K562 (cell line): ENCODE data around the gene SRGAP2C. TPM values are rescaled to one million over a fixed set of nuclear protein-coding genes. Genes with fewer than 3 reads are reported as not detected.

Experiments
- ARHGAP35 ChIP-seq: fragments of 450-650 bp; IDR thresholded peaks from 2 replicates; pipeline ENCODE4 v1.6.1; 2018; ENCODE audit not compliant: partially characterized antibody
- CC2D1A ChIP-seq: fragments of 450-650 bp; IDR thresholded peaks from 2 replicates; pipeline ENCODE4 v1.6.1; 2017; ENCODE audit warnings: mild to moderate bottlenecking
- HDAC2 ChIP-seq: fragments of 450-650 bp; IDR thresholded peaks from 2 replicates; pipeline ENCODE4 v1.6.1; 2016; ENCODE audit warnings: mild to moderate bottlenecking
- NCOA2 ChIP-seq, 2 experiments: fragments of 450-650 bp; IDR thresholded peaks; 2 replicates each; pipeline ENCODE4 v1.6.1; 2018; ENCODE audit warnings: mild to moderate bottlenecking in 2 of 2, moderate library complexity in 1 of 2; ENCODE audit not compliant: partially characterized antibody in 2 of 2
- polyA plus RNA-seq, 8 experiments: library from polyadenylated mRNA; depleted of rRNA in 4 of 8; stranded (reverse) in 5 of 8; unstranded in 3 of 8; fragments of >200 nt; fragmentation: Nextera tagmentation in 2 of 8; fragmentation: Illumina TruSeq in 1 of 8; extraction: Ambion mirVana in 2 of 8; extraction: Trizol in 1 of 8; gene quantifications; 2 replicates each; pipeline versions ENCODE4 v1.2.1 to v1.2.3, GENCODE V29; 2011 to 2014; ENCODE audit warnings: inconsistent platforms in 1 of 8, missing spikeins in 1 of 8
- total RNA-seq, 7 experiments: library from RNA; depleted of rRNA in 6 of 7; stranded (reverse); fragments of >200 nt in 6 of 7; fragmentation: Illumina TruSeq in 2 of 7; extraction: Trizol in 2 of 7; gene quantifications; 2 replicates each; pipeline versions ENCODE4 v1.2.1 to v1.2.3, GENCODE V29; 2011 to 2021; ENCODE audit warnings: low replicate concordance in 1 of 7
- TF ChIP-seq, protein P1 (sequence below), 2 experiments: fragments of 450-650 bp; IDR thresholded peaks; 2 replicates each; pipeline ENCODE4 v1.6.1; 2016; ENCODE audit warnings: mild to moderate bottlenecking in 2 of 2, borderline replicate concordance in 1 of 2, low read depth in 1 of 2, moderate library complexity in 1 of 2

SRGAP2C gene
- total and polyA plus RNA-seq, 9 of the 15 experiments (the other 6 are each of a cell fraction or from before 2014, with no cell fraction given), result 5.0 to 21.1 (median 7.7) TPM

DNA sequence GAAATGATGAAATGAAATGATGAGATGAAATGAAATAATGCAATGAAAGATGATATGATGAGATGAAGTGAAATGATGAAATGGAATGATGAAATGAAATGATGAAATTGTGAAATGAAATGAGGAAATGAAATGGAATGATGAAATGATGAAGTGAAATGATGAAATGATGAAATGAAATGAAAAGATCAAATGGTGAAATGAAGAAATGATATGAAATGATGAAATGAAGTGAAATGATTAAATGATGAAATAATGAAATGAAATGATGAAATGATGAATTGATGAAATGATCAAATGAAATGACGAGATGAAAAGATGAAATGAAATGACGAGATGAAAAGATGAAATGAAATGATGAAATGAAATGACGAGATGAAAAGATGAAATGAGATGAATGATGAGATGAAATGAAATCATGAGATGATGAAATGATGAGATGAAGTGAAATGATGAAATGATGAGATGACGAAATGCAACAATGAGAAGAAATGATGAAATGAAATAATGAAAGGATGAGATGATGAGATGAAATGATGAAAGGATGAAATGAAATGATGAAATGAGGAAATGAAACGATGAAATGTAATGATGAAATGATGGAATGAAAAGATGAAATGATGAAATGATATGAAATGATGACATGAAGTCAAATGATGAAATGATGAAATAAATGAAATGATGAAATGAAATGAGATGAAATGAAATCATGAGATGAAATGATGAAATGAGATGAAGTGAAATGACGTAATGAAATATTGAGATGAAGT, 216.0 kb downstream of the SRGAP2C start (continued):
- TF ChIP-seq NCOA2 (IDR thresholded peaks at IDR 0.05; ENCODE audit: partially characterized antibody in 2 of 2) (peak in 1 of 2 experiments; percentile 7), HDAC2 (peak; percentile 24; the same call in 1 of the 2 replicates), ARHGAP35 (peak; percentile 57), CC2D1A (0 out of 2 replicates have a peak, but pooled peaks have one; percentile 14)
- TF ChIP-seq, protein P1, sequence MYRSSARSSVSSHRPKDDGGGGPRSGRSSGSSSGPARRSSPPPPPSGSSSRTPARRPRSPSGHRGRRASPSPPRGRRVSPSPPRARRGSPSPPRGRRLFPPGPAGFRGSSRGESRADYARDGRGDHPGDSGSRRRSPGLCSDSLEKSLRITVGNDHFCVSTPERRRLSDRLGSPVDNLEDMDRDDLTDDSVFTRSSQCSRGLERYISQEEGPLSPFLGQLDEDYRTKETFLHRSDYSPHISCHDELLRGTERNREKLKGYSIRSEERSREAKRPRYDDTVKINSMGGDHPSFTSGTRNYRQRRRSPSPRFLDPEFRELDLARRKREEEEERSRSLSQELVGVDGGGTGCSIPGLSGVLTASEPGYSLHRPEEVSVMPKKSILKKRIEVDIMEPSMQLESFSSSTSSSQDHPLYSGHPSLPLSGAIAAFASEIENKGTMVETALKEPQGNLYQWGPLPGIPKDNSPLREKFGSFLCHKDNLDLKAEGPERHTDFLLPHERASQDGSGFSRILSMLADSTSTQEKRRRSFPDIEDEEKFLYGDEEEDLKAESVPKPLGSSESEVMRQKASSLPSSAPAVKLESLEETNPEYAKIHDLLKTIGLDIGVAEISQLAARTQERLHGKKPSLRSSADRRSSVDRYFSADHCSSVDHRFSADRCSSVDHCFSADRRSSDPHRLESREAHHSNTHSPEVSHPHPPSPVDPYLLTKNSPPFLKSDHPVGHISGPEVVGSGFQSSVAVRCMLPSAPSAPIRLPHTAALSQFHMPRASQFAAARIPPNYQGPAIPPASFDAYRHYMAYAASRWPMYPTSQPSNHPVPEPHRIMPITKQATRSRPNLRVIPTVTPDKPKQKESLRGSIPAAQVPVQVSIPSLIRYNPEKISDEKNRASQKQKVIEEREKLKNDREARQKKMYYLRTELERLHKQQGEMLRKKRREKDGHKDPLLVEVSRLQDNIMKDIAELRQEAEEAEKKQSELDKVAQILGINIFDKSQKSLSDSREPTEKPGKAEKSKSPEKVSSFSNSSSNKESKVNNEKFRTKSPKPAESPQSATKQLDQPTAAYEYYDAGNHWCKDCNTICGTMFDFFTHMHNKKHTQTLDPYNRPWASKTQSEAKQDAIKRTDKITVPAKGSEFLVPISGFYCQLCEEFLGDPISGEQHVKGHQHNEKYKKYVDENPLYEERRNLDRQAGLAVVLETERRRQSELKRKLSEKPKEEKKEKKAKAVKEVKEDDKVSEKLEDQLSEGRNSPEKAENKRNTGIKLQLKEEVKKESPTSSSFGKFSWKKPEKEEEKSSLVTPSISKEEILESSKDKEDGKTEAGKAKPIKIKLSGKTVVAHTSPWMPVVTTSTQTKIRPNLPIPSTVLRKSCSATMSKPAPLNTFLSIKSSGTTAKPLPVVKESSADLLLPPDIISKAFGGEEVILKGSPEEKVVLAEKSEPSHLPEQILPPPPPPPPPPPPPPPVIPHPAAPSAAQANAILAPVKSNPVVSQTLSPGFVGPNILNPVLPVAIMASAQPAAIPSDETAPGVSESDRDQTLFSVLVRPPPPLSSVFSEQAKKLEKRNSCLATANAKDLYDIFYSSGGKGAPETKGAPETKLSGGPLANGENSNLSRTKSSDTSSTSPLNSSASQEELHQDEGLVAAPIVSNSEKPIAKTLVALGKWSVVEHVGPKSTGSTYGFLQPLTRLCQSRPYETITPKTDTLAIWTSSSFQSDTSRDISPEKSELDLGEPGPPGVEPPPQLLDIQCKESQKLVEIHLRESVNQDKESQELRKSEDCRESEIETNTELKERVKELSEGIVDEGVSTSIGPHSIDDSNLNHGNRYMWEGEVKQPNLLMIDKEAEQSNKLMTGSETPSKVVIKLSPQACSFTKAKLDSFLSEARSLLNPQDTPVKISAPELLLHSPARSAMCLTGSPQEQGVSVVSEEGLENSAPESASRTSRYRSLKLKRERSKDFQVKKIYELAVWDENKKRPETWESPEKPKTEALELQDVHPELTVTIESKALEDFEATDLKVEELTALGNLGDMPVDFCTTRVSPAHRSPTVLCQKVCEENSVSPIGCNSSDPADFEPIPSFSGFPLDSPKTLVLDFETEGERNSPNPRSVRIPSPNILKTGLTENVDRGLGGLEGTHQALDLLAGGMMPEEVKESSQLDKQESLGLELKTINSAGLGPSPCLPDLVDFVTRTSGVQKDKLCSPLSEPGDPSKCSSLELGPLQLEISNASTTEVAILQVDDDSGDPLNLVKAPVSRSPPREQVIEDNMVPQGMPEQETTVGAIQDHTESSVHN (IDR thresholded peaks at IDR 0.05; ENCODE audit: borderline replicate concordance in 1 of 2, low read depth in 1 of 2), result peak in 1 of 2 experiments; percentile 79; a peak in 2 of 4 replicates
- TF ChIP-seq, all 486 proteins: peak for 22; not testable (repeated sequence) for 464
